GM21360 (cell line): ENCODE measurements around the gene SENP8.

ENCODE experiments used
- ATAC-seq: cut with Tn5 transposase; IDR thresholded peaks from one replicate; pipeline ENCODE4 v1.9.1; 2021; ENCODE audit warnings: mild to moderate bottlenecking, moderate library complexity; ENCODE audit not compliant: unreplicated experiment

Gene SENP8

DNA sequence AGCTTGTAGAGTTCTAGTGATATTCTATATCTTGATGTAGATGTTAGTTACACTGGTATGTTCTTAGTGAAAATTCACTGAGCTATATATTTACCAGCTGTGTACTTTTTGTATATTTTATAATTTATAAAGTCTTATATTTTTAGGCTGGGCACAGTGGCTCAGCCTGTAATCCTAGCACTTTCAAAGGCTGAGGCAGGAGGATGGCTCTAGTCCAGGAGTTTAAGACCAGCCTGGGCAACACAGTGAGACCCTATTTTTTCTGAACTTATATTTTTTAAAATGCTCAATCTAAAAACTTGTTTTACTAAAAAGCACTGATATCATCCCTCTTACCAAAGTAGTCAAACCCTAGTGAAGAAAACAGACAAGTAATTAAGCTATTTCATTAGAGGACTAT lies 5.4 kb upstream of the SENP8 start:
- no peak for ATAC-seq

GRCh38 chr15:72113347-72114031 lies 4.7 kb upstream of the SENP8 start:
- ATAC-seq: no peak

DNA sequence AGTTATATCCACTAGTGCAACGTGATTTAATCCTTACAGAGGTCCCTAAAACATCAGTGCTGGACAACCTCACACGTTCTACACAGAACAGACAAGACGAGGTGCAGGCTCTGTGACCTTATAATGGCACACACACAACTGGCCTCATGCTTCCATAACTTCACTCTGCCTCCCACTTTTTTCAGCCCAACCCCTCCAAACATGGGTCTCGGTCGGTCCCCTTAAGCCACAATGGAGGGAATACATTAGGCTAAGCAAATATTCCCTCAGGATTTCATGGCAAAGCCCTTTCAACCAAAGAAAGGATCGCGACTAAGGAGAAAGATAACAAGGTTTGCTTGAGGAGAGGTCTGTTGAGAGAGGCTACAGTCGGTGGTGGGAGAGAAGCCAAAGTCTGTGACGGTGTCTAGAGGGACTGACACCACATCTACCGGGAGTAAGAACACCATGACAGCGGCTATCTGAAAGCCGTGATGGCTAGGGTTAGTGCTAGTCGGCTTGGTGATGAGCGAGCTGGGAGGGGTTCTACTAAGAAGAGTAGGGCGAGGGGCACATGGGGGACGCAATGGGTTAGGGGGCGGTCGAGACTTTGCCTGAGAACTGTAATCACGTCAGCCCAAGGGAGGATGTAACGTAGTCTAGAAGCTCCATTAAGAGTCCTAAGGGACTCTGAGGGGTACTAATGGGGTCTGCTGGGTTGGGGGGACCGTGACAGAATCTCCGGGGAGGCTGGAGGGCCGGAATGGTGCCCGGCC lies 1.3 kb upstream of the SENP8 start:
- ATAC-seq: peak; percentile 3

DNA sequence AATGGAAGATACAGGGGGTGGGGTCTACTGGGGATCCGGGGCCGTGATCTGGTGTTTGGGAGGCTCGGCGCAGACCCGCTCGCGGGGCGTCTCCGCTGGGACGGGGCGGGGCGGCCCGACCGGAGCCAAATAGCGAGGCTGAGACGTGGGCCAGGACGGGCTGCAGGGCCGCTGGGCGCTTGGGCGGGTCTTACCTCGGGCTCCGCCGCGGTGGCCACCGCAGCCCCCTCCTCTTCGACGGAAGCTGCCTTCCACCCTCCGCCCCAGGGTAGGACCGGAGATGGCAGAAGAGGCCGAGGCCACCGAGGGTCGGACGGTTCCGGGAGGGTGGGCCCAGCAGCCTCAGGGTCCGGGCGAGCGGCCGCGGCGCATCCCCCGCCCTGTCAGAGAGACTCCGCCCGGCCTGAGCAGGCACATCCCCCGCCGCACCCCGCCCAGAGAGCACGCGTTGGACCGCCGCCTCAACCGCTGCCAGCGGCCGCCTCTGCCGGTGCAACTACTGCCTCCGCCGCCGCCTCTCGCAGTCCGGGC lies 652 bp upstream of the SENP8 start:
- peak; percentile 66 for ATAC-seq

DNA sequence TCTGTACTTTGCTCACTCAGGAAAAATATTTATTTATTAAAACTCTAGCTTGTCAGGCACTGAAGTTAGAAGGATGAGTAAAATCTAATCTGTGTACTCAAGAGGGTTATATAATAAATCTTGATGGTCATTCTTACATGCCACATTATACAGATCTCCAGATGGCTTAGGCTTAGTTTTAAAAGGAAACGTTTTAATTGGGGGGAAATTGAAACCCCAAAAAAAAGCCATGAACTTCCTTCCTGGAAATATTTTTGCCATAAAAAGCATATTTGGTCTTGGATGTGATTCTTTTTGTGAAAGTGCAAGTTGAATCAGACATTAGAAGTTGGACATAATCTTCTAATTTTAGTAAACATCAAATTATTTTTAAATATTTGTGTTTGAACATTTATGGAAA lies 6.0 kb downstream of the SENP8 start:
- ATAC-seq: no peak

GRCh38 chr15:72127724-72128322 lies 9.6 kb downstream of the SENP8 start:
- ATAC-seq: no peak

- ATAC-seq: no peak
Observed at GRCh38 chr15:72128359-72128758, 10.2 kb downstream of the SENP8 start.

DNA sequence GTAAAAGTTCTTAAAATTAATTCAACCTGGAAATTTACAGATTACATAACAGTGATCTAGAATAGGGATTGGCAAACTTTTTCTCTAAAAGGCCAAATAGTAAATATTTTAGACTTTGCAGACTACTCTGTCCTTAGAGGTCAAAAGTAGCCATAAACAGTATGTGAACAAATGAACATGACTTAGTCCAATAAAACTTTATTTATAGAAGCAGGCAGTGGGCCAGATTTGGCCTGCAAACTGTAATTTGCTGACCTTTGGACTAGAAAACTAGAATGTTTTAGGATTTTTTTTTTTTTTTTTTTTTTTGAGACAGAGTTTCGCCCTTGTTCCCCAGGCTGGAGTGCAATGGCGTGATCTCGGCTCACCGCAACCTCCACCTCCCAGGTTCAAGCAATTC lies 12.1 kb downstream of the SENP8 start:
- no peak for ATAC-seq

DNA sequence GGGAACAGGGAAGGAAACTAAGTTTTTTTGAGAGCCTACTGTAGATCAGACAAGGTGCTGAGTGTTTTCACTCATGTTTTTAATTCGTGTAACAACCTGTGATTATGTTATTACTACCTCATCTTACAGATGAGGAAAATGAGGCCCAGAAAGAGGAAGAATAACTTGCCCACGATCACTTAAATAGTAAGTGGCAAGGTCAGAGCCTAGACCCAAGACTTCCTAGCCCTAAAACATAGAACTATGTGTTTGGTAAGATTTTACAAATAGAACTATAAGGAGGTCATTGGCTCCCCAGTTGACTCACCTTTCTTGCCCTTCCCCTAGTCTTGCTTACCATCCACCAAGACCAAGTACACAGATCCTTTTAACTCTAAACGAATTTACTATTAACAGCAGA lies 13.7 kb downstream of the SENP8 start:
- no peak for ATAC-seq

GRCh38 chr15:72133211-72133610 lies 15.0 kb downstream of the SENP8 start:
- ATAC-seq: no peak

DNA sequence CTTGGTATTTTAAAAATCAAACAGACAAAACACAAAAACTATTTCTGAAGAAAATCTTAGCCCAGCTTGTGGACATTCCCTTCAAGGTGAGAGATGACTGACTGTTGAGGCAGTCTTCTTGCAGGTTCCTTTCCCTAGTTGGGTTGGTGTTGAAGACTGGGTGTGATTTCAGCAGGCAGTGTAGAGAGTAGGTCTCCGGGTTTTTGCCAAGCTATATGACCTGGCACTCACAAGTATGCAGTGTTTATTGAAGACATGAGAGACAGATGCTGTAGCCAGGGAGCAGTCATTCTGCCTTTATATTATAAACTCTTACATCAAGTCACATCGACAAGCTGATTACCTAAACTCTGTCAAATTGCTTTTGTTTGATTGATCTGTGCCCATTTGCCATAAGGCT lies 17.5 kb downstream of the SENP8 start:
- no peak for ATAC-seq

GRCh38 chr15:72136170-72137051 lies 18.2 kb downstream of the SENP8 start:
- no peak for ATAC-seq

DNA sequence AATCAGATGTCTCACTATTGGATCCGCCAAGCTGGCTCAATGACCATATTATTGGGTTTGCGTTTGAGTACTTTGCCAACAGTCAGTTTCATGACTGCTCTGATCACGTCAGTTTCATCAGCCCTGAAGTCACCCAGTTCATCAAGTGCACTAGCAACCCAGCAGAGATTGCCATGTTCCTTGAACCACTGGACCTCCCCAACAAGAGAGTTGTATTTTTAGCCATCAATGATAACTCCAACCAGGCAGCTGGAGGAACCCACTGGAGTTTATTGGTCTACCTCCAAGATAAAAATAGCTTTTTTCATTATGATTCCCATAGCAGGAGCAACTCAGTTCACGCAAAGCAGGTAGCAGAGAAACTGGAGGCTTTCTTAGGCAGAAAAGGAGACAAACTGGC lies 21.5 kb downstream of the SENP8 start:
- ATAC-seq: no peak

- no peak for ATAC-seq
Observed at GRCh38 chr15:72140088-72140487, 21.9 kb downstream of the SENP8 start.

GRCh38 chr15:72141171-72142084 lies 23.2 kb downstream of the SENP8 start:
- ATAC-seq: peak; percentile 99

DNA sequence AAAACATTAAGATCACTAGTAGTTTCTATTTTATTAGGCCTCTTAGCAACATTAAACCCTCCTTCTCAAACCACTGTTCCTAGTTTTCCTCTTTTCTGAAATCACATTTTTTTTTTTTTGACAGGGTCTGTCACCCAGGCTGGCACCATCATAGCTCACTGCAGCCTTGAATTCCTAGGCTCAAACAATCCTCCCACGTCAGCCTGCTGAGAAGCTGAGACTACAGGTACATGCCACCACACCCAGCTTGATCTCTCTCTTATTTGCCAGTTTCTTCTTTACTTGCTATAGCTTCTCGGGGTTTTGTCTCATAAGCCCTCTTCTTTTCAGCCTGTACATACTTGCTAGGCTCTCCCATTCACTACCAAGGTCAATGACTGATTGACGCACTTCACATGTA lies 28.0 kb downstream of the SENP8 start:
- no peak for ATAC-seq

GRCh38 chr15:72146934-72147333 lies 28.7 kb downstream of the SENP8 start:
- no peak for ATAC-seq

GRCh38 chr15:72147418-72147817 lies 29.2 kb downstream of the SENP8 start:
- no peak for ATAC-seq

DNA sequence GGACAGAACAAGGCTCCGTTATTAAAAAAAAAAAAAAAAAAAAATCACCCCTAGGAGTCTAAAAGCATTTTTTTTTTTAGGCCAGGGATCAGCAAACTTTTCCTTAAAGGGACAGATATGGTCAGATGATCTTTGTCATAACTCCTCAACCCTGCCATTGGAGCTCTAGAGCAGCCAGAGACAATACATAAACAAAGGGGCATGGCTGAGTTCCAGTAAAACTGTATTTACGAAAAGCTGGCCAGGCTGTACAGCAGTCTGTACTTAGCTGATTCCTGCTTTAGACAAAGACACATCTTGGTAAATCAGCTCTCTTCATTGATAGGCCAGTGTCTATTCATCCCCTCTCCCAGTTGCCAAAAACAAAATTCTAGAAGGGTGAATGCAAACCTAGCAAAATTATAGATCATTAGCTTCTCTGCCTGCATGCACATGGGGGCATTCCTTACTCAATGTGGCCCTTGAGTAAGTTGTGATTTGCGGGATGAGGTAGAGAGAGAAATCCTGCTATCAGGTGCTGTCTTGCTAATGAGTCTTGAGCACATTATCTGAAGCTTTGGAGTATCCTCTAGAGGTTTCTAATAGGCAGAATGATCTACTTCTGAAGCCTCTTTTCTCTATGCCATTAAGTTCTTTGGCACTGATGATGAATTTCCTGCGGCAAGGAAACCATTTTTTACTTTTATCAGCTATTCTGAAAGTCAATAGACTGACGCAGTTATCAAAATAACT lies 35.2 kb downstream of the SENP8 start:
- no peak for ATAC-seq
